Fibroblast of lung (primary cell): ENCODE data around the gene DAPK3.

Source experiments
- EZH2 ChIP-seq: IDR thresholded peaks from 2 replicates; pipeline ENCODE4 v1.5.1; 2012; ENCODE audit warnings: low read length, control low read depth, mild to moderate bottlenecking; ENCODE audit errors: missing control alignments
- TF ChIP-seq, protein P1 (sequence below), 2 donors: IDR thresholded peaks in 1 of 2; conservative IDR thresholded peaks in 1 of 2; 1 replicate in 1 of 2; 2 replicates in 1 of 2; pipeline ENCODE4 v1.5.1; 2011 to 2012; ENCODE audit warnings: low read length in 2 of 2, control low read depth in 1 of 2, inconsistent platforms in 1 of 2, low read depth in 1 of 2, mild to moderate bottlenecking in 1 of 2

DNA sequence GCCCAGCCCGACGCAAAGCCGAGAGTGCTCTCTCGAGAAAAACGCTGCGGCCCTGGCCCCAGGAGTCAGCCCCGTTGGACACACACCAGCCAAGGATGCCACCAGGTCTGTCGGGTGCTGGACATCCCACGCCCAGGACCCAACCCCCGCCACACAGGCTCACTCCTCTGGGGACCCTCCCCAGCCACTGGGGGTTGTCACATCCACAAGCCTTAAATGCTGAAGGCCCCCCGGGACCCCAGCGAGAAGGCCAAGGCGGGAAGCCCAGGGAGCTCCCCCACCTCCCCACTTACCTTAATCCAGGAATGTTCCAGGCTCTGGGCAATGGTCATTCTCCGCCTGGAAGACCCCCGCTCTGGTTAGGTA lies 11.2 kb downstream of the DAPK3 start:
- TF ChIP-seq, protein P1, sequence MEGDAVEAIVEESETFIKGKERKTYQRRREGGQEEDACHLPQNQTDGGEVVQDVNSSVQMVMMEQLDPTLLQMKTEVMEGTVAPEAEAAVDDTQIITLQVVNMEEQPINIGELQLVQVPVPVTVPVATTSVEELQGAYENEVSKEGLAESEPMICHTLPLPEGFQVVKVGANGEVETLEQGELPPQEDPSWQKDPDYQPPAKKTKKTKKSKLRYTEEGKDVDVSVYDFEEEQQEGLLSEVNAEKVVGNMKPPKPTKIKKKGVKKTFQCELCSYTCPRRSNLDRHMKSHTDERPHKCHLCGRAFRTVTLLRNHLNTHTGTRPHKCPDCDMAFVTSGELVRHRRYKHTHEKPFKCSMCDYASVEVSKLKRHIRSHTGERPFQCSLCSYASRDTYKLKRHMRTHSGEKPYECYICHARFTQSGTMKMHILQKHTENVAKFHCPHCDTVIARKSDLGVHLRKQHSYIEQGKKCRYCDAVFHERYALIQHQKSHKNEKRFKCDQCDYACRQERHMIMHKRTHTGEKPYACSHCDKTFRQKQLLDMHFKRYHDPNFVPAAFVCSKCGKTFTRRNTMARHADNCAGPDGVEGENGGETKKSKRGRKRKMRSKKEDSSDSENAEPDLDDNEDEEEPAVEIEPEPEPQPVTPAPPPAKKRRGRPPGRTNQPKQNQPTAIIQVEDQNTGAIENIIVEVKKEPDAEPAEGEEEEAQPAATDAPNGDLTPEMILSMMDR (conservative IDR thresholded peaks at IDR 0.05 in 1 of 2, IDR thresholded peaks at IDR 0.05 in 1 of 2; ENCODE audit: low read depth in 1 of 2, low read length in 2 of 2) = no peak
- no peak for TF ChIP-seq EZH2
